ENCODE results near the gene SFXN1.
A peak's percentile ranks its signal among the peaks of the same experiment; 100 is the strongest.

Gene SFXN1

GRCh38 chr5:175541264-175541663 lies 62.9 kb downstream of the SFXN1 start:
- no peak for DNase-seq (ENCODE audit: low read depth in 3 of 3)

DNA sequence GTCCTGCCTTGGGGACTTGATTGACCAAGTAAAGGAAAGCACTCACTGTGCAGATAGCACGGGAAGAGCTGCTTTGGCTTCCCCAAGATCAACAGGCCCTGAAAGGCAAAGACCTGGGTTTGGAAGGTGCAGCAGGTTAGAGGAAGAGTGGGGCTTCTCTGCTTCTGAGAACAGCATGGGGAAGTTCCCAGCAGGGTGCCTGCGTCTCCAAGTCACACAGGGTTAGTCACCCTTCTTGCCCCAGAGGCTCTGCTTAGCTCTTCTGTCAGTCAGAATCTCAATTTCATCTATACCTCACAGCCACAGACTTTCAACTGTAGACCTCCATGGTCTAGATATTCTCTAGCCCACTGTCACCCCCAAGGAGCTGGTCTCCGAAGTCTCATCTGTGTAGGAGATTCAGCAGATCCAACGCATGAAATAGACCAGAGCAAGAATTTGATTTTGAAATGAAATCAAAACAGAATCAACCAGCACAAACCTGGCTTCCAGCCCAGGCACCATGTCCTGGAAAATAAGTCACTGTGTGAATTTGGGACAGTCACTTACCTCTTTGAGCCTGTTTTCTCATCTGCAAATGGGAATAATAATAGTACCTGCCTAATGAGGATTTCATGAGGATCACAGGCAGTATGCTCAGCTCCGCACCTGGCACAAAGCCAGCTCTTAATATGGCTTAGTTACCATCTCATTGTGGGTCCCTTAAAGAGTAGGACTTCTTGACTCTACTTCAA lies 64.0 kb downstream of the SFXN1 start:
- peak in 1 of 3 experiments; percentile 36 for DNase-seq (ENCODE audit: low read depth in 3 of 3)

DNA sequence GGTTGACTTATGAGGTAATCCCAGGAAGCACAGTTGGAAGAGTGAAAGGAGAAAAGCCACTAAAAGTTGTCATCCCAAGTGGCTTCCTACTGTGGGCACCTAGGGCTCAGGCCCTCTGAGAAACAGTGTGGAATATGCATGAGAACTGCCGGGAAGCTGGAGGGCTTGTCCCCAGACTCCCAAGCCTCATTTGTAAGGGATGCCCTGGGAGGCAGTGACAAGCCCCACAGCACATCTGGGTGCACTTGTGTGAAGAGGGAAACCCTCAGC lies 64.5 kb downstream of the SFXN1 start:
- no peak for DNase-seq (ENCODE audit: low read depth in 3 of 3)

DNA sequence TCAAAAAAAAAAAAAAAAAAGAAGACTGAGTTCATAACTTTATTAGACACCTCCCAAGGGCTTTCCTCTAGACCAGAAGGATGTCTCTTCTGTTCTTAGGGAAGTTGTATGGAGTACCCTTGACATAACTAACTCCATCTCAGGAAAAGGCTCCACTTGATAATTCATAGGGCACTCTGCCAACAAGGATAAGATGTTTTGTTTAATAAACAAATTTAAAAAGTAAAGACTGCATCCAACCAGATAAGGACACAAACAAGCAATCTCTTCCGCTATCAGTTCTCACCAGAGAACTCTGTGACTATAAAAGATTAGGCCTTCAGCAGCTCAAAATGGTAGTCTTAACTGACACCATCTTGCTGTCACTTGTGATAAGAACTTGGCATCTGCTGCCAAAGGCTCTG lies 65.8 kb downstream of the SFXN1 start:
- DNase-seq (ENCODE audit: low read depth in 3 of 3): no peak

- no peak for DNase-seq (ENCODE audit: low read depth in 3 of 3)
Observed at GRCh38 chr5:175544586-175544985, 66.2 kb downstream of the SFXN1 start.

GRCh38 chr5:175547842-175548241 lies 69.5 kb downstream of the SFXN1 start:
- no peak for DNase-seq (ENCODE audit: low read depth in 3 of 3)

- no peak for DNase-seq (ENCODE audit: low read depth in 3 of 3)
Observed at GRCh38 chr5:175548626-175549311, 70.4 kb downstream of the SFXN1 start.

DNA sequence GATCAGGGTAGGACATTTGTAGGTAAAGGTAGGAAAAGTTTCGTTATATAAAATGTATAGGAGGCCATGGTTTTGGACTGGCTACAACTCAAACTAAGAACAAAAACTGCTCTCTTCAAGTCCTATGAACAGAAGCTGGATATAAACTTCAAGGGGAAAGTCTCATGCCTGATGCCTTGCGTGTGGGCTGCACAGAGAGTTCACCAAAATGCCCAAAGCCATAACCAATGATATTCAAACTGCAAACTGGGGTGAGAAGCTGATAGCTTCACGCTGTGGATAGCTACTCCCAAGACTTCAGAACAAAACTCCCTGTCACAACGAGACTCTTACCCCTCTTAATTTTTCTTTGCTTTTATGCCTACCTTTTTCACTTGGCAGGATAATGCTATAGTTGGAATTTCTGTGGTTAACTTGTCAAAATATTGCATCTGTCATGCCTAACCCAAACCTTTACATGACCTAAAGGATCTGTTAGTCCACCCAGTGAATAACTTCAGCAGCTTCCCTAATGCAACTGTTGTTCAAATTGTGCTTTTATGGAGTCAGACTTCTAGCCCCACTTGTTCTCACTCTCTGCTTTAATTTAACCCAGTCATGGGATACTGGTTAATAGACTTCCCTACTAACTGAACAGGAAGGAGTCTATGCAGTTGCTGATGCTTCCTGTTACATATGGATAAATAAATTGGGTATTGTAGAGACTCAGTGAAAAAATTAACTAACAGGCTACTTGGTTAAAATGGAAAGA lies 71.9 kb downstream of the SFXN1 start:
- DNase-seq (ENCODE audit: low read depth in 3 of 3): no peak

GRCh38 chr5:175551266-175551665 lies 72.9 kb downstream of the SFXN1 start:
- DNase-seq (ENCODE audit: low read depth in 3 of 3): no peak

GRCh38 chr5:175554296-175554695 lies 75.9 kb downstream of the SFXN1 start:
- no peak for DNase-seq (ENCODE audit: low read depth in 3 of 3)

- DNase-seq (ENCODE audit: low read depth in 3 of 3): no peak
Observed at GRCh38 chr5:175555168-175555785, 76.9 kb downstream of the SFXN1 start.

DNA sequence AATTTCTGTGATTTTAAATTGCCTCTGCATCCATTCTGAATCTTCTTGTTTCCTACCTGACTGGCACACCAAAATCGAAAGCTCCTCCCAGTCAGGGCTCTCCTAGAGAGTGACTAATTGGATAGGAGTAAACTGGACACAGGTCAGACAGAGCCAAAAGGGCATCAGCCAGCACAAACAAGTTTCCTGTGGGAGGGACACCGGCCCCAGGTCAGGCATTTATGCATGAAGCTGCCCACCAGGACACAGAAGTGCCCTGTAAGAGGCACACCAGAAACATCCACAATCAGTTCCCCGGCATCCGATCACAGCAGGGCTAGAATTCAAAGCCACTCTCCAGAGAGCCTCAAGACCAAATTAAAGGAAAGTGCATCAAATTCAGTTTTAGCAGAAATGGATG lies 78.4 kb downstream of the SFXN1 start:
- no peak for DNase-seq (ENCODE audit: low read depth in 3 of 3)

GRCh38 chr5:175557778-175558177 lies 79.4 kb downstream of the SFXN1 start:
- no peak for DNase-seq (ENCODE audit: low read depth in 3 of 3)

GRCh38 chr5:175558801-175559480 lies 80.6 kb downstream of the SFXN1 start:
- DNase-seq (ENCODE audit: low read depth in 3 of 3): no peak

DNA sequence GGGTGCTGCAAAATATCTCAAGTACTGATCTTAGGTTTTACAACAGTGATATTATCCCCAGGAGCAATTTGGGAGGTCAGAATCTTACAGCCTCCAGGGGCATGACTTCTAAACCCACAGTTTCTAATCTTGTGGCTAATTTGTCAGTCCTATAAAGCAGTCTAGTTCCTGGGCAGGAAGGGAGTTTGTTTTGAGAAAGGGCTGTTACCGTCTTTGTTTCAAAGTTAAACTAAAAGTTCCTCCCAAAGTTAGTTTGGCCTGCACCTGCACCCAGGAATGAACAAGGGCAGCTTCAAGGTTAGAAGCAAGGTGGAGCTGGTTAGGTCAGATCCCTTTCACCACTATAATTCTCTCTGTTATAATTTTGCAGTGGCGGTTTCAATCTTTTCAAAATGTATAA lies 81.7 kb downstream of the SFXN1 start:
- no peak for DNase-seq (ENCODE audit: low read depth in 3 of 3)

- DNase-seq (ENCODE audit: low read depth in 3 of 3): no peak
Observed at GRCh38 chr5:175561085-175561484, 82.7 kb downstream of the SFXN1 start.

DNA sequence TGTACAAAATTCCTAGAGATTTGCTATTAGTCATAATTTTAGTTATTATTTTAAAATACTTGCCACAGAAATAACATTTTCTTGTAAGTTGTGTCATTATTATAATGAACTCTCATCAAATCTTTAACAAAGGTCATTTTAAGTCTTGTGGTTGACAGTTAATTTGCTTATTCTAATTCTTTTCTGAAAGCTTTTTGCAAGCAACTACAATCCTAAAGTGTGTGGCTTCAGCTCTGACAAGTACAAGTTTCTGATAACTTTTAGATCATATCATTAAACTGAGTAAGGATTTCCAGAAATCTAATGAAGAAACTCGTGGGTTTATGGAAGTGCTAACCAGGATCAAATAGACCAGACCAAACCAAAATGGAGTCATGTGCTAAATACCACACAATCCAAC lies 86.4 kb downstream of the SFXN1 start:
- no peak for DNase-seq (ENCODE audit: low read depth in 3 of 3)

DNA sequence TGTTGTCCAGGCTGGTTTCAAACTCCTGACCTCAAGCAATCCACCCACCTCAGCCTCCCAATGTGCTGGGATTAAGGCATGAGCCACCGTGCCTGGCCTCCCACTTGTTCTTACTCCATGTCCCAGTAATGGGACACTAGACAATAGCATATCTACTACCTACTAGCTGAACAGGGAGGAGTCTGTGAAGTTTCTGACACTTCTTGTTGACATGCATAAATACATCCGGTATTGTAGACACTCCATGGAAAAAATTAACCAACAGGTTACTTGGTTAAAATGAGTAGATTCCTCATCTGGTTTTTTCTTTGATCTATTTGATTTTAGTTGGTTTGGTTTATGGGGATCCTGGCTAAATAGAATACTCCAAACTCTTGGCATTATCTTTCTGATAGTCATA lies 88.3 kb downstream of the SFXN1 start:
- DNase-seq (ENCODE audit: low read depth in 3 of 3): no peak

DNA sequence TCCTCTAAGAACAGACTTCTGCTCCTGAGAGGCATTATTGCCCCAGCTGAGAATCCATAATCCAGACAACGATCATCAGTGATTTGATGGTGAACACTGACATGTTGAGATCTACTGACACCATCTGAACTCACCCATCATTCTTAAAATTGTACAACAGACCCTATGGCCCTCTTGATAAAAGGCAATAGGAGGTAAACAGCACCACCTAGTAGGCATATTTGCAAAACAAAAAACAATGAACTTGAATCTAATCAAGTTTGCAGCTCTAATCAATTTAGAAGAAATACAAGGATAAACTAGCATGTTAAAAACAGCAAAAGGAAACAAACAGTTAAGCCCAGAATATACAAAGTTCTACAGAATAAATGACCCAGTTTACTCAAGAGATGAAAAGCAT lies 89.6 kb downstream of the SFXN1 start:
- no peak for DNase-seq (ENCODE audit: low read depth in 3 of 3)

DNA sequence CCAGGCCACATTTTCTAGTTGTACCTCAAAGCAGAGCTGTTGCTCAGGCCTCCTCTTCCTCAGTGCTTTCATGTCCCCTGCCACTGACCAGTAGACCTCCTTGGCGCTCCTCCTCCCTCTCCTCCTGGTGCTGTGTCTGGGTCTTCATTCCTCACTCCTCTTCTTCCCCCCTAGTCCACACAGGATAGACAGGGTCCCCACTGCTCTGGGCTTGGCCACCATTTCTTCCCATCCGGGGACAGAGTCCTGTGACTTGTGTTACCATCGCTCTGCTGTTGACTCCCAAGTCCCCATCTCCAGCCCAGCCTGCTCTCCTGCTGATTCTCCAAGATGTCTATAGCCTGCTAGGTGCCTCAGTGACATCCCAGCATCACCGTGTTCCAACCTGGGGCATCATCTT lies 91.3 kb downstream of the SFXN1 start:
- DNase-seq (ENCODE audit: low read depth in 3 of 3): no peak

DNA sequence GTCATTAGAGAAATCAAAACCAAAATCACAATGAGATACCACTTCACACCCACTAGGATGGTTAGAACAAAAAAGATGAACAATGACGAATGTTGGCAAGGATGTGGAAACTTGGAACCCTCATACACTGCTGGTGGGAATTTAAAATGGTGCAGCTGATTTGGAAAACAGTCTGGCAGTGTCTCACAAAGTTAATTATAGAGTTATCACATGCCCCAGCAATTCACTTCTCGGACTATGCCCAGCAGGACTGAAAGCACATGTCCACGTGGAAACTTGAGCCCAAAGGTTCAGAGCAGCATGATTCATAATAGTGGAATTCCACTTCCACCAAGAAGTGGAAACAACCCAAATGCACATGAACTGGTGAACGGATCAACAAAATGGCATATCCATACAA lies 94.5 kb downstream of the SFXN1 start:
- DNase-seq (ENCODE audit: low read depth in 3 of 3): no peak
